T1000 (cell line): ENCODE data around the gene ADCY4.
"Not testable (repeated sequence)": the region's sequence is repeated elsewhere in the genome, so short reads cannot be mapped to it uniquely, and the experiment has no call there.

Experiments
- DNase-seq: peaks from one replicate; lab custom pipeline; 2025; ENCODE audit warnings: mixed read lengths; lab: John Stamatoyannopoulos, UW

Gene ADCY4

DNA sequence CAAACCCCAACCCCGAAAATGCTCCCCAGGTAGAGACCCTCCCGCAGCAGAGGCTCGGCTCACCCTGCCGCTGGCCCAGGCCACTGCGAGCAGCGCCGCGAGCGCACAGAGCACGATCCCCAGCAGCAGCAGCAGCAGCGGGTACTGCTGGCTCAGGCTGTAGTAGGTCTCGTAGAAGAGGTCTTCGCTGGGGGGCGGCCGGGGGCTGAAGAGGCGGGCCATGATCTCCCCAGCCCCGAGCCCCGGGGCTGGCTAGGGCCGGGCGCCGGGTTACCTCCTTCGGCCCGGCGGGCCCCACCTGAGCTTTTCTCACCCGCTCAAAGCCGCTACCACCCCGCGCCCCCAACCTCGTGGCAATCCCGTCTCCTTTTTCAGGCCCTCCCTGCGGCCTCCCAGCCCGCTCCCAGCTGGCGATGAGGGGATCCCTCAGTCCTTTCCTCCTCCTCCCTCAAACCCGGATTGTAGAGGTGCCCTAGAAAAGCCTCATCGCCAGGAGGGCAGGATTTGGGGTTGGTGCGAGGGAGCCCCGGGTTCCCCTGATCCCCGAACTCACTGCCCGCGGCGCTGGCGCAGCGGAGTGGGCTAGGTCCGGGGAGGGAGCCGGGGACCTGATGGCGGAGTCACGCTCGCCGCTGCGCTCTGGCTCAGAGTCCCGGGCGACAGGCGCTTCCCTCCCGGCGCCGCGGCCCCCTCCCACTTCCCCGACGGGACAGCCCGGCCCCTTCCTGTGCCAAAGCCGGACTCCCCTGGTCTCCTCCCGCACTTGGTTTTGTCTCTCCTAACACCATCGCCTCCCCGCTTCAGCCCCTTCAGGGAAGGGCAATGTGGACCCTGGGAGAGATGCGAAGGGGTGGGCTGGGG is at the start of gene ADCY4:
TSS of gene ADCY4 (minus strand) at position 641 of the 861 bp plus-strand sequence. CDS start at position 222, 419 bp downstream.
- no peak for DNase-seq

DNA sequence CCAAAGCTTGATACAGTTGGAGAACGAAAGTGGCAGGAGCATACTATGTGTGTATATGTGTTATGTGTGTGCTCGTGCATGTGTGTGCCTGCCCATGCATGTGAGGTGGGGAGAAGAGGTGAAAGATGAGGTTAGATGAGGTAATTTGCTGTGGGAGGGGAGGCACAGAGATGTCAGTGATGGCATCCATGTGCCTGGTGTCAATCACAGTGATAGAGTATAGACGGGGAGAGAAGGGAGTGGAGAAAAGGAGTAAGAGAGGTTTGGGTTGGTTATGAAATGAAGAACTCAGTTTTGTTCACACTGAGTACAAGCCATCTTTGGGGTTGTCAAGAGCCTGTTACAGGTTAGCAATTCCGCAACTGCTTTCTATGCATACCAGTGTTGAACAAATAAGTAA is 49.3 kb upstream of the ADCY4 start:
- DNase-seq, result no peak

DNA sequence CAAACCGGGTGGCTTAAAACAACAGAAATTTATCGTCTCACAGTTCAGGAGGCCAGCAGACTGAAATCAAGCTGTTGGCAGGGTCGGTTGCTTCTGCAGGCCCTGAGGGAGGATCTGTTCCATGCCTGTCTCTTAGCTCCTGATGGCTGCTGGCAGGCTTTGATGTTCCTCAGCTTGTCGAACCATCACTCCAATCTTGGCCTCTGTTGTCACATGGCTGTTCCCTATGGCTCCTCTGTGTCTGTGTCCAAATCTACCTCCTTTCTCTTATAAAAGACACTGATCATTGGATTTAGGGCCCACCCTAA is 47.1 kb upstream of the ADCY4 start:
- no peak for DNase-seq

DNA sequence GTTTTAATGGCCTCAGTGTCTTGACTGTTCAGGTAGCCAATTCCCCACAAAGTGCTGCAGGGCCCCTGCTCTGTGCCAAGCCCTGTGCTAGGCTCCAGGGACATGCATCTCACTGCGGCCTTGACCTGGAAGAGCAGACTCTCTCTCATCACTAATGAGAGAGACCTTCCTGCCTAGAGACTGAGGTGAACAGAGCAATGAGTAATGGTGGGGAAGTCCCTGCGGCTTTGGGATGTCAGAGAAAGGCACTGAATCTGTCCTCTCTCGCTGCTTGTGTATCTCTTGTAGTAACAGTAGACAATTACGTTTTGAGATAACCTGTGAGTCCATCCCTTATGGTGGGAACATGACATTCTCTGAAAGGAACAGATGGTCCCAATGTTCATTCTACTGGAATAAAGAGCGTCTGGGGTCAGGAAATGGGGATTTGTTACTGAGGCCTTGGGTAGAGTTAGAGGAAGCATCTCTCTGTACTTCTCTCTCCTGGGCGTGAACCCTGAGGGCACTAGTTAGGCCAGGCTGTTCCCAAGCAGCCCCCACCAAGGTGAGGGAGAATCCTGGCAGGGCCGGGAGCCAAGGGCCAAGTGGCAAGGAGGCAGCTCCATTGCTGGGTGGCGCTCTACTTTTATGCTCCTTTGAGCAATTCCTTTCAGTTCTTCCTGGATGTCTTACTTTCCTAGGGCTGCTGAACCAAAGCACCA is 46.6 kb upstream of the ADCY4 start:
- no peak for DNase-seq

DNA sequence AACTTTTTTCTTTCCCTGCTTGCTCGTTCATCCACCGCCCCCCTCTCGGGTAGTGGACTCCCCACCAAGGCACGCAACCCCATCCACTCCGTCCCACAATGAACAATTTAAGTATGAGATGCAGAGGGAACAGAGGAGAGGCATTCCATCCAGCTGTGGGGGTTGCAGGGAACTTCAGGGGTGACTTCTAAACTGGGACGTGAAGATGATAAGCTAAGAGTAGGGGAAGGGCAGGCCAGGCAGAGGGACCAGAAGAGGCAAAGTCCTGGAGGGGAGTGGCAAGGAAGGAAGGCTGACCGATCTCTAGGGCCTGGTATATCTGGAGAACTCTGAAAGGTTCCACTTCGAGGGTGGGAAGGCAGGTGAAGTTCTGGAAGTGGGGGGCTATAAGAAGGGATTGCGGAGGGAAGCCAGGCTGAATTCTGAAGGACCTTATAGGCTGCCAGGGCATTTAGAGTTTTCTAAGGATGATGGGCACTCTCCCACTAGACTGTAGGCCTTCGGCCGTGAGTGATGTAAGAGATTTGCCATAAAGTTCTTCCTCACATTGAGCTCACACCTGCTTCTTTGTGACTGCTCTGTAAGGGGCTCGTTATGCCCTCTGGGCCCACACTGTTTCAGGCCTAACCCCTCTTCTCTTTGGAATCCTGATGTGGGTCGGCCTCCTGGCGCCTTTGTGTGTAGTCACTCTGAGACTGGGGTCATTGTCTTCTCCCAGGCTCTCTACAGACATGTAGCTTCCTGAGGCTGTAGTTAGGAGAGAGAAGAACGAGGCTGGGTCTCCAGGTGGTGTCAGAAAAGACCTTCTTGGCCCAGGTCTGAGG is 45.2 kb upstream of the ADCY4 start:
- DNase-seq, result no peak

DNA sequence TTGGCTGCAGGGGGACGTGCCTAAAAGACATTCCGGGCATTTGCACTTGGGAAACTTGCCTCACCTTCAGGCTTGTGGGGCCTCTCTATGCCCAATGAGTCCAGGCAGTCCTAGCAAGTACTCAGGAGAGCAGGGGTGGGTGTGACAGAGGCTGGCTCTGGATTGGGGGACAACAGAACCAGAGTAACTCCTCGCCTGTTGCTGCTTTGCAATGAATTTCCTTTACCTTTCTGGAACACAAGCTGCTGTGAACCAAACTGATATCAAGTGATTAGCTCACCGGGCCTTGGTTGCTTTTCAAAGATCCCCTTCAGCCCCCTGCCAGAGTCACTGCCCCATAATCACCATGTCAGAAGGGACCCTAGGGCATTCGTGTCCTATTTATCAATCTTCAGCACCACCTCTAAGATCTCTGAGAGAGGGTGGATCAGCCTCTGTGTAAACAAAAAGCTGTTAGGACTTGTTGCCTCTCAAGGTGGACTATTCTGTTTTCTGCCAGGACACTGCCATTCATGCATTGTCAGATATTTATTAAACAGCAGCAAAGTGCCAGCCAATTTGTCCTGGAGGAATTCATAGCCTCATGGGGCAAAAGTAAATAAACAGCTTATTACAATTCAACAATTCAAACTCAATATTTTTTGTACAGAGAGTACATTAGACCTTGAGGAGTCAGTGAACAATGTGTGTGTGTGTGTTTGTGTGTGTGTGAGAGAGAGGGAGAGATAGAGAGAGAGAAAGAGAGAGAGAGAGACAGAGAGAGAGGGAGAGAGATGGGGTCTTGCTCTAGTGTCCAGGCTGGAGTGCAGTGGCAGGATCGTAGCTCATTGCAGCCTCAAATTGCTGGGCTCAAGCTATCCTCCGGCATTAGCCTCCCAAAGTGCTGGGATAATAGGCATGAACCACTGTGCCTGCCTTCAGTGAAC is 44.4 kb upstream of the ADCY4 start:
- no peak for DNase-seq

DNA sequence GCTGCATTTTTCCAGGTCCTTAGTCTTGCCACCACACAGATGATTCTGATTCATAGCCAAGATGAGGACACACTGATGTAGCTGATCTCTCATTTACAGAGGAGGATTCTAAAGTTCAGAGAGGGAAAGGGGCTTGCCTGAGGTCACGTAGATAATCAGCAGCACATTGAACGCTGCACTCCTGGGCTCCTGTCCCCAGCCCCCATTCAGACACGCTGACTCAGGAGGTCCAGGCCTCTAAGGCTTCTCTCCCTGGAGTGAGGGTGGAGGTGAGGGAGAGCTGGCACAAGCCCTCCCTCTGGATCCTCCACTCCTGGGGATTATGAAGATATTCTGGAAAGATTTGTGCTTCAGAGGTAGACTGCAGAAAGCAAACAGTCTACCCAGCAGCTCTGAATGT is 43.5 kb upstream of the ADCY4 start:
- DNase-seq, result no peak

DNA sequence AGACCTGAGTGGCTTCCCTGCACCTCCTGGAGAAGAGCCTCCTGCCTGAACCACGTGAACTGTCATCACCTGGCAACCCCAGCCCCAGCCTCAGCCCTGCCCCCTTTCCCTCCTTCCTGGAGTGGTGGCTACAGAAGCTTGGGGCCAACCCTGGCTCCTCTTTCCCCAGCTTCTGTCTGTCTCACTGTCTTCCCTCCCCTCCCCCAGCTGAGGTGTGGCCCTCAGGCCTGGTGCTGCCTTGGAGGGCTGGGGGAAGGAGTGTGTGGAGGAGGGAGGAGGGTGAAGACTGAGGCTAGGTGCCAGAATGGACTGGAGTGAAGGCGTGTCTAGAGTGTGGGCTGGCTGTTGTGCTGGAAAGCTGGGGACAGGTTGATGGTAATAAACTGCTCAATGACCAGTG is 42.8 kb upstream of the ADCY4 start:
- DNase-seq, result no peak

DNA sequence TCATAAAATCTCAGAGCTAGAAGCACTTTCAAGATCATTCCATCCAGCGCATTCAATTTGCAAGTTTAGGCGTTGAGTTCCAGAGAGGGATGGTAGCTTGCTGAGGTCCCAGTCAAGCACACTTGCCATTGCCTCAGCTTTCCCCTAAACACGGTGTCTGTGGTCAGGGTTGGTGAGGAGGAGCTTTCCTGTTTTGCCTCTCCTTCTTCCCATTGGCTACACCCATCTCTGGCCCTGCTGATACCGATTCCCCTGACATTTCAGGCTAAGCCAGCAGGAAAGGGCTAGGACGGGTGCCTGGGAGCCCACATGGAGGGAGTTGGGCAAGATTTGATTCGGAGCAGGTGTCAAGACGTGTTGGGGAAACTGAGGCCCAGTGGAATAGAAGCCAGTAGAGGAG is 42.3 kb upstream of the ADCY4 start:
- DNase-seq, result no peak

DNA sequence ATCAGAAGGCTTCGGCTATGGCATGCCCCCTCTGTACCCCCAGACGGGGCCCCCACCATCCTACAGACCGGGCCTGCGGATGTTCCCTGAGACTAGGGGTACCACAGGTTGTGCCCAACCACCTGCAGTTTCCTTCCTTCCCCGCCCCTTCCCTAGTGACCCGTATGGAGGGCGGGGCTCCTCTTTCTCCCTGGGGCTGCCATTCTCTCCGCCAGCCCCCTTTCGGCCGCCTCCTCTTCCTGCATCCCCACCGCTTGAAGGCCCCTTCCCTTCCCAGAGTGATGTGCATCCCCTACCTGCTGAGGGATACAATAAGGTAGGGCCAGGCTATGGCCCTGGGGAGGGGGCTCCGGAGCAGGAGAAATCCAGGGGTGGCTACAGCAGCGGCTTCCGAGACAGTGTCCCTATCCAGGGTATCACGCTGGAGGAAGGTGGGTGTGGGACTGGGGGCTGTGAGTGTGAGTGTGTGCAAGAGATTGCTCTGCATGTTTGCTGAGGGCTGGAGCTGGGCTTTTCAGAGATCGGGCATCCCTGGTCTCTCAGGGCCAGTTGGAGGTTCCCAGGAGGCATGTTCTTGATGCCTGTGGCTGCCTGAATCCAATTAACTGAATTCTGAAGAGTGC is 41.7 kb upstream of the ADCY4 start:
- DNase-seq, result no peak

DNA sequence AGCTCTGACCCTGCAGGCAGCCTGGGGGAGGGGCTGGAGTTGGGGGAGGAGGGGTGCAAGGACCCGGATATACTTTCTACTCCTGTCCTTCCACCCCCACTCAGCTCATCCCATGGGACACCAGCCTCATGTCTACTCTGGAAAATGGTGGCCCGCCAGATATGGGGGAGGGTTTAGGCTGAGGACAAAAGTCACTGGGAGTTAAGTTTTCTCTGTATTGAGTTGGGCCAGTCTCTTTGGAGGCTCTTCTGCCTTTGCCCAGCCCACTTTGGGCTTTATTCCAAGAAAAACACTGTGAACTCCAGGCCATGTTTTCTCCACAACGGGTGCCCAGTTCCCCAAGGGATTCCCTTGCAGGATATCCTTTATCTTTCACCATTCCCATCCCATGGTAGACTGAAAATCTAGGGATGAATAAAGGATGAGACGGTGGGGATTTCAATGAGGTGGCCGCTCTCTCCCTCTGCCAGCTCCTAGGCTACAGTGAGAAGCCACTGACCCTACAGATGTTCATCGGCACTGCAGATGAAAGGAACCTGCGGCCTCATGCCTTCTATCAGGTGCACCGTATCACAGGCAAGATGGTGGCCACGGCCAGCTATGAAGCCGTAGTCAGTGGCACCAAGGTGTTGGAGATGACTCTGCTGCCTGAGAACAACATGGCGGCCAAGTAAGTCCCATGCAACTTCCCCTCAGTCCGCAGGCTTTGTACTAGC is 38.0 kb upstream of the ADCY4 start:
- no peak for DNase-seq

DNA sequence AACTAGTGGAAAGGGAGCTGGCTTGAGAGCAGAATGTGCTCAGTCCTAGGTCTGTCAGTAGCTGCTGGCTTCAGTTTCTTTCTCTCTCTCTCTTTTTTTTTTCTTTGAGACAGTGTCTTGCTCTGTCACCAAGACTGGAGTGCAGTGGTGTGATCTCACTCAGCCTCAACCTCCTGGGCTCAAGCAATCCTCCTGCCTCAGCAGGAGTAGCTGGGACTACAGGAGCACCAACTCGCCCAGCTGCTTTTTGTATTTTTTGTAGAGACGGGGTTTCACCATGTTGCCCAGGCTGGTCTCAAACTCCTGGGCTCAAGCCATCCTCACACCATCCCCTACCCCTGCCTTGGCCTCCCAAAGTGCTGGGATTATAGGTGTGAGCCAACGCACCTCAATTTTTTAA is 36.7 kb upstream of the ADCY4 start:
- not testable (repeated sequence) for DNase-seq

DNA sequence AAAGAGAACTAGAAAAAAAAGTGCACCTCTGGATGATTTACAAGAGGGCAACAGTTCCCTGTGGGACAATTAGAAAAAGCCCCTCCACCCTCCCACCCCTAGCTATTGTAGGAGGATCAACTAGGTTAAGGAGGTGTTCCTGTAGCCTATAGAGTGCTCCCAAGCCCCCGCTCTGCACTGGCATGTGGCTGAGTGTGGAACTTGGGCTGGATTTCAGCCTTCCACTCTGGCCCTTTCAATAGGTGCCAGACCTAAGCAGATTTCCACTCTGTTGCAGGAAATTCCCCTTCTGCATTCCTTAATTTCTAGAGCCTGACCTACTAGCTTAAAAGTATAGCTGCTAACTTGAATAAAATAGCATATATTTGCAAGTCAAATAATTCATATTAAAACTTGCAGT is 35.9 kb upstream of the ADCY4 start:
- DNase-seq, result no peak

DNA sequence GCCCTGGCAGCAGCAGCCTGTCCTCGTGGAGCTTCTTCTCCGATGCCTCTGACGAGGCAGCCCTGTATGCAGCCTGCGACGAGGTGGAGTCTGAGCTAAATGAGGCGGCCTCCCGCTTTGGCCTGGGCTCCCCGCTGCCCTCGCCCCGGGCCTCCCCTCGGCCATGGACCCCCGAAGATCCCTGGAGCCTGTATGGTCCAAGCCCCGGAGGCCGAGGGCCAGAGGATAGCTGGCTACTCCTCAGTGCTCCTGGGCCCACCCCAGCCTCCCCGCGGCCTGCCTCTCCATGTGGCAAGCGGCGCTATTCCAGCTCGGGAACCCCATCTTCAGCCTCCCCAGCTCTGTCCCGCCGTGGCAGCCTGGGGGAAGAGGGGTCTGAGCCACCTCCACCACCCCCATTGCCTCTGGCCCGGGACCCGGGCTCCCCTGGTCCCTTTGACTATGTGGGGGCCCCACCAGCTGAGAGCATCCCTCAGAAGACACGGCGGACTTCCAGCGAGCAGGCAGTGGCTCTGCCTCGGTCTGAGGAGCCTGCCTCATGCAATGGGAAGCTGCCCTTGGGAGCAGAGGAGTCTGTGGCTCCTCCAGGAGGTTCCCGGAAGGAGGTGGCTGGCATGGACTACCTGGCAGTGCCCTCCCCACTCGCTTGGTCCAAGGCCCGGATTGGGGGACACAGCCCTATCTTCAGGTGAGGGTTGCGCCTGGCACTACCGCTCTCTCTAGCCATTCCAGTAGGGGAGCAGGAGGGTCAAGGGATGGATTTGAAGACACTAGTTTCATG is 35.2 kb upstream of the ADCY4 start:
- DNase-seq, result no peak

DNA sequence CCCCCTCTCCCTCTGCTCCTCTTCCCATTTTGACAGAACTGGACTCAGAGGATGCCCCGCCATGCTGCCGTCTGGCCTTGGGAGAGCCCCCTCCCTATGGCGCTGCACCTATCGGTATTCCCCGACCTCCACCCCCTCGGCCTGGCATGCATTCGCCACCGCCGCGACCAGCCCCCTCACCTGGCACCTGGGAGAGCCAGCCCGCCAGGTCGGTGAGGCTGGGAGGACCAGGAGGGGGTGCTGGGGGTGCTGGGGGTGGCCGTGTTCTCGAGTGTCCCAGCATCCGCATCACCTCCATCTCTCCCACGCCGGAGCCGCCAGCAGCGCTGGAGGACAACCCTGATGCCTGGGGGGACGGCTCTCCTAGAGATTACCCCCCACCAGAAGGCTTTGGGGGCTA is 34.6 kb upstream of the ADCY4 start:
- DNase-seq, result no peak

DNA sequence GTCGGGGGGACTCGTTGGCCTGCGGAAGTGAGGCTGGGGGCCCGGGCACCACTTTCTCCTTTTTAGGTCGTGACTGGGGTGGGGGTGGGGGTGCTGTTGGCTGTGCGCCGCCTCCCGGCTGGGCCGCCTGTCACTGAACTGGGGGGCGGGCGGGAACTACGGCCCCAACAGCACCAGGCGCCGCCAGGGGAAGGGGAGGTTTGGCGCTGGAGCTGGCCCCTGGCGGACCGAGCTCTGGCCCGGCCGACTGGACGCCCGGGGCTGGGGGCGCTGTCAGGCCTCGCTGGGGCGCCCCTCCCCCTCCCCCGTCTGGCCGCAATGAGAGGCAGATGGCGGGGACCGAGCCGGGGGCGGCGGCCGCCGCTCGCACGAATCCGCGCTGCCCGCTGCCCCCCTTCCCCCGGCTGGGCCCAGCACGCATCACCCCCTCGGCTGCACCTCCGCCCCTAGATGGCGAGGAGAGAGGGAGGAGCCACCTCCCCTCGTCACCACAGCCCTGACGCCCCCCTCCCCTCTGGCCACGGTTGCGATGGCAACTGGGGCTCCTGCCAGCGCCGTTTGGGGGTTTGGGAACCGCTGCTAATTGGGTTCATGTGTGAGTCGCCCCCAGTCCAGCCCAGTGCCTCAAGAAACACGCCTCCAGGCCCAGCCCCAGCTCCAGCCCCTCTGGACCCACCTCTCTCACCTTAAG is 33.8 kb upstream of the ADCY4 start:
- DNase-seq, result peak; percentile 34

DNA sequence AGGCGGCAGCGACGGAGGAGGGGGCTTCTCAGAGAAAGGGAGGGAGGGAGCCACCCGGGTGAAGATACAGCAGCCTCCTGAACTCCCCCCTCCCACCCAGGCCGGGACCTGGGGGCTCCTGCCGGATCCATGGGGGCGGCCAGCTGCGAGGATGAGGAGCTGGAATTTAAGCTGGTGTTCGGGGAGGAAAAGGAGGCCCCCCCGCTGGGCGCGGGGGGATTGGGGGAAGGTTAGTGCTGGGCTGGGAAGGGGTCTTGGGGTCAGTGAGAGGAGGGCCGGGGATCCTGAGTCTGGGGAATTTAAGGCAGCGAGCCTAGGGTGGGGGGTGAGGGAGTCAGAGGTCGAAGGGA is 33.3 kb upstream of the ADCY4 start:
- DNase-seq, result no peak

DNA sequence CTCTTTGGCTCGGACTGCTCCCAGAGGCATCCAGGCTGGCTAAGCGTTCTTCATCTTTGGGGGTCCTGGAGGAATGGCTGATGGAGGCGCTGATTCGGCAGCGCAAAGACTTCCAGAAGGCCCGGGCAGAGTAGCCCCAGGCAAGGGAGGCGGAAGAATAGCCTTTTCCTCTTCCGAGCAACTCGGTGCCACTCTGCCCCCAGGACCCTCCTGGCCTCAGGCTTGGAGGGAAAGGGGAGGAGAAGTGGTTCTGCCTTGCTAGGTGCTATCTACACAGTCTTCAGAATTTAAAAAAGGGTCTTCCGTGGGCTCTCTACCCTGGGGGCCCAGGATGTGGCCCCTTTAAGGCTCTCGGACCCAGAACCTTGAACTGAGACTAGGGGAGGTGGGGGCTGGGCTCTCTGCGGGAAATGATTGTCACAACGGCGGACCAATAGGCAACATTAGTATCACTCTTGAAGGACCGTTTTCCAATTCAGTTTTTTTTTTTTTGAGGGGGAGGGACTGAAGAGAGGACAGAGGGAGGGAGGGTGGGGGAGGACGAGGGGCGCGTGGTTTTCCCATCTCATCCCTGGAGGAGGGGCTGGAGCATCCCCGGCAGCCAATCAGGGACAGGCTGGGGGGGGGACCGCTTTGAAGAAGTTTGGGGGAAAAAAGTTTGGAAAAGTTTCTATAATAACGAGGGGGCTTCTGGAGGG is 32.8 kb upstream of the ADCY4 start, which contains the start of gene NFATC4:
TSS of gene NFATC4 (plus strand) at position 671 of the 698 bp plus-strand sequence. CDS start 157 bp downstream, outside the sequence.
- DNase-seq, result peak; percentile 80
